Epidermal melanocyte (primary cell): ENCODE data around the gene RABL6.
"Not testable (repeated sequence)": the region's sequence is repeated elsewhere in the genome, so short reads cannot be mapped to it uniquely, and the experiment has no call there.

Source experiments
- DNase-seq: peaks from one replicate; pipeline ENCODE4 v3.0.0; 2011; ENCODE audit warnings: low spot score; ENCODE audit not compliant: insufficient read length

RABL6 gene

GRCh38 chr9:136833381-136834048, 25.8 kb downstream of the RABL6 start:
- DNase-seq: not testable (repeated sequence)

GRCh38 chr9:136835162-136835931, 27.6 kb downstream of the RABL6 start:
- DNase-seq: no peak

- DNase-seq: no peak
These were observed 28.5 kb downstream of the RABL6 start for GRCh38 chr9:136835932-136836904.

- no peak for DNase-seq
These were observed 29.6 kb downstream of the RABL6 start for GRCh38 chr9:136837146-136837855.

GRCh38 chr9:136837856-136838277, 30.1 kb downstream of the RABL6 start:
- DNase-seq: not testable (repeated sequence)

GRCh38 chr9:136838314-136839228, 30.8 kb downstream of the RABL6 start:
- DNase-seq: no peak

- no peak for DNase-seq
These were observed 31.7 kb downstream of the RABL6 start for GRCh38 chr9:136839229-136840139.

- DNase-seq: no peak
These were observed 32.6 kb downstream of the RABL6 start for GRCh38 chr9:136840140-136840876.

- DNase-seq: no peak
These were observed 33.3 kb downstream of the RABL6 start for GRCh38 chr9:136840877-136841645.

GRCh38 chr9:136841646-136842379, 34.1 kb downstream of the RABL6 start:
- not testable (repeated sequence) for DNase-seq

- DNase-seq: peak; percentile 90
These were observed 34.7 kb downstream of the RABL6 start, which contains the start of gene AJM1 for GRCh38 chr9:136842380-136842948. TSS of gene AJM1 (plus strand) at chr9:136842478. CDS start at chr9:136844415, 1,937 bp downstream.

GRCh38 chr9:136843159-136843800, 35.5 kb downstream of the RABL6 start:
- DNase-seq: not testable (repeated sequence)

GRCh38 chr9:136843801-136844740, 36.3 kb downstream of the RABL6 start:
- DNase-seq: not testable (repeated sequence)

GRCh38 chr9:136844761-136845464, 37.2 kb downstream of the RABL6 start:
- DNase-seq: no peak
